Duodenal mucosa (tissue), 2 donors: ENCODE results near the gene EPPIN.
A peak's percentile ranks its signal among the peaks of the same experiment; 100 is the strongest.

Source experiments
- H3K27ac ChIP-seq: one replicate; pipeline ENCODE4 v1.7.0; 2013; ENCODE audit warnings: low read depth, low read length
- H3K27me3 ChIP-seq, 2 donors: one replicate each; pipeline ENCODE4 v1.7.0; 2013; ENCODE audit warnings: low read length in 2 of 2, control low read depth in 1 of 2; ENCODE audit not compliant: insufficient read depth in 2 of 2, control insufficient read depth in 1 of 2
- H3K36me3 ChIP-seq, 2 donors: one replicate each; pipeline ENCODE4 v1.7.0; 2013; ENCODE audit warnings: low read length in 2 of 2, control low read depth in 1 of 2; ENCODE audit not compliant: insufficient read depth in 2 of 2, control insufficient read depth in 1 of 2
- H3K4me1 ChIP-seq, 2 donors: one replicate each; pipeline ENCODE4 v1.7.0; 2013; ENCODE audit warnings: low read length in 2 of 2, control low read depth in 1 of 2; ENCODE audit not compliant: insufficient read depth in 2 of 2, control insufficient read depth in 1 of 2
- H3K4me3 ChIP-seq, 2 donors: one replicate each; pipeline ENCODE4 v1.7.0; 2013; ENCODE audit warnings: low read length in 2 of 2, low read depth in 1 of 2
- H3K9ac ChIP-seq, 2 donors: one replicate each; pipeline ENCODE4 v1.7.0; 2013; ENCODE audit warnings: low read length in 2 of 2, low read depth in 1 of 2
- H3K9me3 ChIP-seq, 2 donors: one replicate each; pipeline ENCODE4 v1.7.0; 2013; ENCODE audit warnings: low read length in 2 of 2, control low read depth in 1 of 2; ENCODE audit not compliant: control insufficient read depth in 1 of 2

Gene EPPIN

DNA sequence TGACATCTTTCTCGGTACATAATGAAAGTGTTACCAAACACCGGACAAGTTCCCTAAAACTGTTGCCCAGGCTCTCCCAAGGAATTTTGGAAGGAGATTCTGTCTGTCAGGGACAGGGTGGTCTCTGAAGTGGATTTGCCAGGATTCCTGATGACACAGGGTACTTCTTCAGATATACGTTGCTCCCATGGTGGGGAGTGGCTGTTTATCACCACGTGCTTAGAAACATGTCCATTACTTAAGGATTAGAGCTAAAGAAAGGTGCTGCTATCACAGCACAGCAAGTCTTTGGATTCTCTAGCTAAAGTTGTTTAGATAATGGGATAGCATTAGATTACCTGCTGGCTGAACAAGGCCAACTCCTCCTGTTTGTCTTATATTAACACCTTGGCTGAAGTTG is 38.1 kb downstream of the EPPIN start:
- no peaks in the 10 kb centered on the region for H3K36me3 ChIP-seq
- no peaks in the 10 kb centered on the region for H3K9me3 ChIP-seq

DNA sequence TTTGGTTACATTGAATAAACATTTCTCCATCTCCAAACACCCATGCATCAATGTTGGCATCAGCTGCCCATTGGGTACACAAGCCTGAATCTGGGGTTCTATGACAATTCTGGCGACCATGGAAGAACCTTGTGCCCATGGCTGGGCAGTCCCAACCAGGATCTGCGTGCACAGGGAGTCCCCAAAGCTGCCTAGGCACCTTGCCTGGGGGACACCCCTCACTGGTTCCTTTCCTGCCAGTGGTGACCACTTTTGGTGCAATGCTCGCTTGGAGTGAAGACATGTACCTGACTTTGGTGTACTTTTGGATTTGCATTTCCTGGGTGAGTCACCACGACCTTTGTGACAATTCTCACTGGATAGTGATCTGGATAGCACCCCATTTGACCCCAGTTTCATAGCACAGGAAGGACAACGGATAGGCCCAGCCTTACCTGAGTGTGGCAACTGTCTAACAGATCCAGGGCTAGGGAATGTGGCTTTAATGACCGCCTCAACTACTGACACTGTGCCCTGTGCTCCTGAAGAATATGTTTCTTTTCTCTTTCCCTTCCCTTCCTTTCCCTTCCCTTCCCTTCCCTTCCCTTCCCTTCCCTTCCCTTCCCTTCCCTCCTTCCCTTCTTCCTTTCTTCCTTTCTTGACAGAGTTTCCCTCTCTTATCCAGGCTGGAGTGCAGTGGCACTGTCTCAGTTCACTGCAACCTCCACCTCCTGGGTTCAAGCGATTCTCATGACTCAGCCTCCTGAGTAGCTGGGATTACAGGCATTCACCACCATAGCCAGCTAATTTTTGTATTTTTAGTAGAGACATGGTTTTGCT is 38.9 kb downstream of the EPPIN start:
- H3K36me3 ChIP-seq = no peaks in the 10 kb centered on the region
- peak overlapping the region in 1 of 2 donors; percentile 2 for H3K4me3 ChIP-seq
- peaks cover 0 to 4% of the 10 kb centered on the region in 2 donors for H3K27me3 ChIP-seq
- H3K4me1 ChIP-seq = peaks cover 3 to 12% of the 10 kb centered on the region in 2 donors
- no peaks in the 10 kb centered on the region for H3K9me3 ChIP-seq
- no peak overlapping the region for H3K9ac ChIP-seq
- no peak overlapping the region for H3K27ac ChIP-seq

More for the DNA sequence above, 38.1 kb downstream of the EPPIN start:
- Histone ChIP-seq H3K9ac (no peak overlapping the region), H3K27ac (no peak overlapping the region), H3K4me3 (no peak overlapping the region), H3K4me1 (peaks cover 3 to 12% of the 10 kb centered on the region in 2 donors), H3K27me3 (peaks cover 0 to 9% of the 10 kb centered on the region in 2 donors)

DNA sequence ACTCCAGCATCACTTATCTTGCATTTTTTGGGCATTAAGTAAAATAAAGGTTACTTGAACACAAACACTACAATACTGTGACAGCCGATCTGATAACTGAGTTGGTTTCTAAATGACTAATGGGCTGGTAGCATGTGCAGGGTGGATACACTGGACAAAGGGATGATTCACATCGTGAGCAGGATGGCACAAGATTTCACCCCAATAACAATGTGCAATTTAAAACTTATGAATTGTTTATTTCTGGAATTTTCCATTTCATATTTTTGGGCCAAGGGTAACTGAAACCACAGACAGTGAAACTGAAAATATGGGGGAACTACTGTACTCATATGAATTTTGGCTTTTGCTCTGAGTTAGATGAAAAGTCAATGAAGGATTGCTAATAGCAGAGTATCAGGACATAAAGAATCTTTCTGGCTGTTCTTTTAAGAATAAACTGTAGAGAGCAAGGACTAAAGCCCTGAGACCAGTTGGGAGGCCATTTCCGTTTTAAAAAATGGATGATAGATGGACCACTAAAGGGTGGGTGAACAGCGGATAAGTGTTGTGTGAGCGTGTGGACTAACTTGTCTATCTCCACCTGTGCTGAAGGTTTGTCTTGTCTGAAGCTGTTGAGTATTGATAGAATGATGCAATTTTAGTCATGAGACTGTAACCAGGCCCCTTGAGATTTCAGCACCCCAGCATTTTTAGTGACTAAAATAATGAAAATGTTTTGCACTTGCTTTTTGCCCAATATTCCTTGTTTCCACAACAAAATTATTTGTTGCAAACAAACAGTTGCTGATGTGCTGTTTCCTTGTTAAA is 40.0 kb downstream of the EPPIN start:
- Histone ChIP-seq H3K4me3 (no peak overlapping the region), H3K9me3 (no peaks in the 10 kb centered on the region), H3K9ac (no peak overlapping the region), H3K27ac (no peak overlapping the region), H3K27me3 (peaks cover 0 to 4% of the 10 kb centered on the region in 2 donors), H3K4me1 (peaks cover 3 to 12% of the 10 kb centered on the region in 2 donors), H3K36me3 (no peaks in the 10 kb centered on the region)

DNA sequence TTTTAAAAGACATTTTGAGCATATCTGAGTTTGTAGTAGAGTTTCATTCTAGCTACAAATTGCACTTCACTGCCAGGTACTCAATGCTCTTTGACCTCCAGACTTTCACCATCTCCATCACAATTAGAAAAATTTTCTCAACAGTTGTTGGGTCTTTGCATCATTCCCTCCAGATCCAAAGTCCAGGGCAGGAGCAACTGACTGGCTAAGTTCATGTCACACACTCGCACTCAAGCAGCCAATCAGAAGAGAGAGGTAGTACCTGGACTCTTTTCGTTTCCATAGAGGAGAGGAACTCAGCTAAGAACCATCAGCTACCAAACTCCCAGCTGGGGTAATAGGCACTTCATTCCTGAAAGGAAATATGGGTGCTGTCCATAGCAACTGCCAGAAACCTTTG is 40.8 kb downstream of the EPPIN start:
- H3K9ac ChIP-seq = no peak overlapping the region
- H3K27me3 ChIP-seq = peaks cover 0 to 4% of the 10 kb centered on the region in 2 donors
- no peaks in the 10 kb centered on the region for H3K9me3 ChIP-seq
- H3K36me3 ChIP-seq = no peaks in the 10 kb centered on the region
- no peak overlapping the region for H3K27ac ChIP-seq
- H3K4me3 ChIP-seq = no peak overlapping the region
- peaks cover 3 to 12% of the 10 kb centered on the region in 2 donors for H3K4me1 ChIP-seq

DNA sequence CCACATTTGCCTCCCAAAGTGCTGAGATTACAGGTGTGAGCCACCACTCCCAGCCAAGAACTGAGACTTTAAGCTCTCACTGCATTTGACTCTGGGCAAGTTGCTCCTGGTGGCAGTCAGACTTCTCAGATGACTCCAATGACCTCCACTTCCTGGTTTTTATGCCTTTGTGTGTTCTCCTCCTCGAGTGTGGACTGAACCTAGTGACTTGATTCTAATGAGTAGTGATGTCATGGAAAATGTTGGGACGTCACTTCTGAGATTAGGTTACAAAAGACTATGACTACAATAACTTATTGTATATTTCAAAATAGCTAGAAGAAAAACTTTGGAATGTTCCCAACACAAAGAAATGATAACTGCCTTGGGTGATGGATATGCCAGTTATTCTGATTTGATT is 43.8 kb downstream of the EPPIN start:
- peaks cover 9 to 22% of the 10 kb centered on the region in 2 donors for H3K4me1 ChIP-seq
- no peak overlapping the region for H3K9ac ChIP-seq
- H3K4me3 ChIP-seq = no peak overlapping the region
- no peak overlapping the region for H3K27ac ChIP-seq
- no peaks in the 10 kb centered on the region for H3K36me3 ChIP-seq
- H3K9me3 ChIP-seq = no peaks in the 10 kb centered on the region
- no peaks in the 10 kb centered on the region for H3K27me3 ChIP-seq

DNA sequence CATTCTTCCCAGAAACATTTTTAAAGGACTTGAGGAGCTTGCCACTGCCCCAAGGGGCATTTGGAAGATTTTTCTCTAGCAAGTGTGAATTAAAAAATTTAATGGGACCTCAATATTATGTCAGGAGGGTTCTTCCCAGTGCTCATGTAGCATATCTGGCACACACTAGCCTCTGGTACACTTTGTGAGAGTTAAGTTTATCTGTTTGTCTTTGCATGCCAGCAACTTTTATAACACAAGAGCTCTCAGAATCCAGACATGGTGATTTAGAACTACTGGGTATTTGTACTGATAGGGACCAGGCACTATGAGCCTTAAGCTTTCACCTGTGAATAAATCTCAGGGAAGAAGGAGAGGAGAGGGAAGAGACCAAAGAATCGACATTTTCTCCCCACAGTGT is 44.6 kb downstream of the EPPIN start:
- H3K9me3 ChIP-seq = no peaks in the 10 kb centered on the region
- H3K4me3 ChIP-seq = no peak overlapping the region
- H3K4me1 ChIP-seq = peaks cover 8 to 14% of the 10 kb centered on the region in 2 donors
- no peaks in the 10 kb centered on the region for H3K27me3 ChIP-seq
- H3K9ac ChIP-seq = no peak overlapping the region
- no peaks in the 10 kb centered on the region for H3K36me3 ChIP-seq
- no peak overlapping the region for H3K27ac ChIP-seq

DNA sequence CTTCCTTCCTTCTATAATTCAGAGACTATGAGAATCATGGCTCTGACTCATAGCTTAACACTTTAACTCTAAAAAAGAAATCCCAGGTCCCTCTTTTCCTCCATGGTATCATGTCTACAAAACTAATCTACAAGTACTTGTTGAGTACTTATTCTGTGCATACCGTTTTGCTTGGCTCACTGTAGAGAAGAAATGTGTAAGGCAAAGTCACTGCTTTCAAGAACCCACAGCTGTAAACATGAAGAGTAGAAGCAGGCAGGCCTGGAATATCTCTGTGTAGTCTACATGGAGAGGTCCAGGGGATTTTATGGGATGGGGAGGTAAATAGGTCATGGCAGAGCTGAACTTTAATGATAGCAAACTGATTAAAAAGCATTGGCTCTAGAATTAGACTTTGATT is 45.6 kb downstream of the EPPIN start:
- Histone ChIP-seq H3K4me1 (peaks cover 9 to 12% of the 10 kb centered on the region in 2 donors), H3K4me3 (no peak overlapping the region), H3K9me3 (no peaks in the 10 kb centered on the region), H3K27me3 (no peaks in the 10 kb centered on the region), H3K27ac (no peak overlapping the region), H3K9ac (no peak overlapping the region), H3K36me3 (no peaks in the 10 kb centered on the region)

DNA sequence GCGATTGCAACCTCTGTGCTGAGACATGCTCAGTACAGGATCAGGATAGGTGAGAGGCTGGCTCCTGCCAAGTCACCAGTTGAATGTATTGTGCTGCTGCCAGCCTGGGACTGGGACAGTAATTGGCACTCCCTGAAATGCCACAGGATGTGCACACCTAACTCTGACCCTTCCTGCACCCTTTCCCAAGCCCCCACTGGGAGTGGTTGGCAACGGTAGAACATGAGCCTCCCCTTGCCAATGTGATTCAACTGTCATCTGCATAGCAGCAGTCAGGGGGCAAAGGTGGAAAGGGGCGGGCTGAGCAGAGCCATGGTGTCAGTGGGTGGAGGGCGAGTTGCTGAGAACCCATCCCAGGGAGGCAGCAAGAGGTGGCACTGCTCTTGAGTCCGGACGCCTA is 47.2 kb downstream of the EPPIN start:
- Histone ChIP-seq H3K9ac (no peak overlapping the region), H3K36me3 (no peaks in the 10 kb centered on the region), H3K9me3 (no peaks in the 10 kb centered on the region), H3K27ac (no peak overlapping the region), H3K4me3 (peak overlapping the region in 1 of 2 donors; percentile 34), H3K27me3 (no peaks in the 10 kb centered on the region), H3K4me1 (peaks cover 11 to 15% of the 10 kb centered on the region in 2 donors)

DNA sequence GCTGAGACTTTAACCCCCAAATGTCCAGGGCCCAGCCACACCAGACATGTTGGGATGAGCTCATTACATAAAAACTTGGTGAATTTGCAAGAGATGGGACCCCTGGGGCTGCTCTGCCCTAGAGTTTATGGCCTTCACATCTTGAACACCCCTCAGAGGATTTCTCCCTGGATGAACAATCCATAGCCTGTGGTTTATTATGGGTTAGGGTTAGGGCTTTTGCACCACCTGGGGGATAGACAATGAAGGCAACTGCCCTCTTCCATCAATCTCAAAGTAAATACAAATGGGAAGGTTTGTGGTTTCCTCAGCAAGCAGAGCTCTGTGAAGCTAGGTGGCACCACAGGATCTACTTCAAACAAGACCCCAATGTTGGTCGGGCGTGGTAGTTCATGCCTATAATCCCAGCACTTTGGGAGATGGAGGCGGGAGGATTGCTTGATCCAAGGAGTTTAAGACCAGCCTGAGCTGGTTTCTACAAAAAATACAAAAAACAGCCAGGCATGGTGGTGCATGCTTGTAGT is 49.2 kb downstream of the EPPIN start:
- Histone ChIP-seq H3K27me3 (no peaks in the 10 kb centered on the region), H3K9me3 (no peaks in the 10 kb centered on the region), H3K4me3 (no peak overlapping the region), H3K9ac (no peak overlapping the region), H3K27ac (no peak overlapping the region), H3K36me3 (no peaks in the 10 kb centered on the region), H3K4me1 (peaks cover 11 to 15% of the 10 kb centered on the region in 2 donors)

DNA sequence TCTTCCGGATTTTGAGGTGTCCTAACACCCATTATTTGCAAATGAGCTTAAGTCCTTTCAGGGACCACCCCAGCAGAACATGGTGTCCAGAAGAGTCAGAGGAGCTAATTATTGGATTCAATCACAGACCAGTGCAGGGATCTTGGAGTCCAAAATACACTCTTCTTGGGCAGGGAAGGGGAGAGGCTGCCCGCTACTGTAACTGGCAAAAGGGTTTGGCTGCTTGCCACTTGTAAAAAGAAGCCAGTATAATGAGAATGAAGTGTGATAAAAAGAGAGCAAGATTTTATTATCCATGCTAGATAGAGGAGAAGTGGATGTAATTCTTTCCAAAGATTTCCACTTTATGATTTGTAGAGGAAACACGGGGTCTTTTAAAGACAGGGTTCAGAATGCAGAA is 51.0 kb downstream of the EPPIN start:
- no peaks in the 10 kb centered on the region for H3K27me3 ChIP-seq
- H3K27ac ChIP-seq = no peak overlapping the region
- H3K9ac ChIP-seq = no peak overlapping the region
- H3K4me1 ChIP-seq = peaks cover 11 to 15% of the 10 kb centered on the region in 2 donors
- H3K9me3 ChIP-seq = no peaks in the 10 kb centered on the region
- no peaks in the 10 kb centered on the region for H3K36me3 ChIP-seq
- no peak overlapping the region for H3K4me3 ChIP-seq
